Left ventricle myocardium inferior (tissue), 1 donor: ENCODE measurements around the gene BNC2. TPM values are rescaled to one million over a fixed set of nuclear protein-coding genes. Genes with fewer than 3 reads are reported as not detected.

Source experiments
- DNase-seq: peaks from one replicate; pipeline ENCODE4 v3.0.0-alpha.2; 2020
- H3K27ac ChIP-seq: fragments of 200-600 bp; replicated peaks from 2 replicates; pipeline ENCODE4 v1.8.0; 2021
- H3K27me3 ChIP-seq: fragments of 200-600 bp; 2 replicates; pipeline ENCODE4 v1.8.0; 2021; ENCODE audit warnings: low read depth
- H3K36me3 ChIP-seq: fragments of 200-600 bp; 2 replicates; pipeline ENCODE4 v1.8.0; 2021
- H3K4me1 ChIP-seq: fragments of 200-600 bp; 2 replicates; pipeline ENCODE4 v1.8.0; 2021
- H3K4me3 ChIP-seq: fragments of 200-600 bp; 2 replicates; pipeline ENCODE4 v1.8.0; 2021; ENCODE audit warnings: mild to moderate bottlenecking, moderate library complexity
- H3K9me3 ChIP-seq: fragments of 200-600 bp; replicated peaks from 2 replicates; pipeline ENCODE4 v1.8.0; 2021
- intact Hi-C: fragments of 100-400 bp; cut with micrococcal nuclease; formaldehyde crosslinking; loops from one replicate; pipeline ENCODE4 v1.11.0; 2022
- total RNA-seq: library from RNA; stranded (reverse); fragmentation: NEBNext Ultra II Directional; extraction: Animal tissue kit (Norgen Biotek cat#: 25700); gene quantifications from one replicate; pipeline ENCODE4 v1.2.1, GENCODE V29; 2021
- TF ChIP-seq, protein P1 (sequence below): fragments of 200-600 bp; IDR thresholded peaks from 2 replicates; pipeline ENCODE4 v1.8.0; 2021; ENCODE audit warnings: antibody characterized with exemption, mild to moderate bottlenecking, borderline replicate concordance
- donor health status: DM: no; HTN: yes; CAD: no; lungs with severe emphysema.

The BNC2 gene
- total RNA-seq, 1 donor from 2014 or later, result 3.5 TPM

DNA sequence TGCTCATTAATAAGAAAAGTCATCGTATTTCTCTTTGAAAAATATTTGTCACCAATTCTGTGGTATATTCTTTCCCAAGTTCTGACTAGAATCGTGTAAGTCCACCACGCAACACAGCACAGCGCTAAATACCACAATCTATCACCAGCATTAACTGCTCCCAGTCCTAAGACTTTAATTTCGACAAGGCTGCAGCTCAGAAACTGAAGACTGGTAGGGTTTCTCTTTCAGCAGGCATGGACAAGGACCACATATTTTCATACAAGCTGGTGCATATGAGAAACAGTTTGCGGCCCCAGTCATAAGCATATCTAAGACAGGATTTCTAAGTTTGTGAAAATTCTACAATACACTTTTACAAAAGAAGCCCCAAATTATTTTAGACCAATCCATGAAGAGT is 24.1 kb downstream of the BNC2 start:
- no peak overlapping the region for H3K27ac ChIP-seq
- intact Hi-C loops, result no loop called here
- TF ChIP-seq, protein P1, sequence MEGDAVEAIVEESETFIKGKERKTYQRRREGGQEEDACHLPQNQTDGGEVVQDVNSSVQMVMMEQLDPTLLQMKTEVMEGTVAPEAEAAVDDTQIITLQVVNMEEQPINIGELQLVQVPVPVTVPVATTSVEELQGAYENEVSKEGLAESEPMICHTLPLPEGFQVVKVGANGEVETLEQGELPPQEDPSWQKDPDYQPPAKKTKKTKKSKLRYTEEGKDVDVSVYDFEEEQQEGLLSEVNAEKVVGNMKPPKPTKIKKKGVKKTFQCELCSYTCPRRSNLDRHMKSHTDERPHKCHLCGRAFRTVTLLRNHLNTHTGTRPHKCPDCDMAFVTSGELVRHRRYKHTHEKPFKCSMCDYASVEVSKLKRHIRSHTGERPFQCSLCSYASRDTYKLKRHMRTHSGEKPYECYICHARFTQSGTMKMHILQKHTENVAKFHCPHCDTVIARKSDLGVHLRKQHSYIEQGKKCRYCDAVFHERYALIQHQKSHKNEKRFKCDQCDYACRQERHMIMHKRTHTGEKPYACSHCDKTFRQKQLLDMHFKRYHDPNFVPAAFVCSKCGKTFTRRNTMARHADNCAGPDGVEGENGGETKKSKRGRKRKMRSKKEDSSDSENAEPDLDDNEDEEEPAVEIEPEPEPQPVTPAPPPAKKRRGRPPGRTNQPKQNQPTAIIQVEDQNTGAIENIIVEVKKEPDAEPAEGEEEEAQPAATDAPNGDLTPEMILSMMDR, result no peak

DNA sequence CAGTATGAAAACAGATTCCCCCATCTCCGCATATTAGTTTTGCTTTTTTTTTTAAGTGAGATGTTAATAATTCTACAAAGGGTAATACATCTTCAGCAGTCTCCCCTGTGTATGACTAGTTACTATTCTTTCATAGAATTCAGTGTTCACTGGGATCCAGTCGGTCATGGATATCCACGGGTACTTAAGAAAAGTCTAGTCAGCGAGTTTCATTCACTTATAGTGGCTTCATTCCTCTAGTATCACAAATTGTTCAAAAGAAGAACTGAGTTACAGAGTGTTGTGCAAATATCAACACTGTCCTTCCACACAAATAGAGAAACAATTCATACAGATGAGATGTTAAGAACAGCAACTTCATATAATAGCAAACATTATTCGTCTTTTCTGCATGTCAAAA is 35.7 kb downstream of the BNC2 start:
- H3K4me3 ChIP-seq, result no peak overlapping the region
- no peaks in the 10 kb centered on the region for H3K36me3 ChIP-seq
- H3K4me1 ChIP-seq, result no peaks in the 10 kb centered on the region
- no peak overlapping the region for H3K27ac ChIP-seq
- TF ChIP-seq, protein P1, result no peak
- no peaks in the 10 kb centered on the region for H3K9me3 ChIP-seq
- intact Hi-C loops, result no loop called here
- H3K27me3 ChIP-seq, result peaks cover 6% of the 10 kb centered on the region
- DNase-seq, result no peak

More for the DNA sequence above, 24.1 kb downstream of the BNC2 start:
- no peak for DNase-seq
- Histone ChIP-seq H3K36me3 (no peaks in the 10 kb centered on the region), H3K27me3 (no peaks in the 10 kb centered on the region), H3K9me3 (no peaks in the 10 kb centered on the region), H3K4me1 (no peaks in the 10 kb centered on the region), H3K4me3 (no peak overlapping the region)

- no peak overlapping the region for H3K27ac ChIP-seq
Measured at GRCh38 chr9:16833296-16833835, 37.1 kb downstream of the BNC2 start.

DNA sequence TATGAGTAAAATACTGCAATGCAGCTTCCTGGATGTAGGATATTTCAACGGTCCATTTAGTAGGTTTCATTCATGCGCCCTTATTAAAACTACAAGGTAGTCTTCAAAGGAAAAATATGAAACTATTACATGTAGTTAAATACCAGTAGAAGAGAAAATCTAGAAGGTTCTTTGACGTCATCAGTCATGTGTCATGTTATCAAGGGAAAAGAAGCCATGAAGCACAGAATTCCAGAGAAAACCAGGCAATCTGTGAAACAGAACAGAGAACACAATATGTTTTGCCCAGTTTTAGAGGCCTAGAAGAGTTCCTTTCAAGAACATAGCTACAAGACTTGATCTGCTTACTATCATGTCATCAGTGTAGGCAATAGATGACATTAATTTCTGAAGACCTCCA is 38.4 kb downstream of the BNC2 start:
- no peak for DNase-seq
- TF ChIP-seq, protein P1, result no peak
- Histone ChIP-seq H3K4me3 (no peak overlapping the region), H3K27me3 (peaks cover 28% of the 10 kb centered on the region), H3K36me3 (no peaks in the 10 kb centered on the region), H3K9me3 (no peaks in the 10 kb centered on the region), H3K4me1 (peaks cover 15% of the 10 kb centered on the region), H3K27ac (no peak overlapping the region)
- intact Hi-C loops, result no loop called here

More at GRCh38 chr9:16833296-16833835, 37.1 kb downstream of the BNC2 start:
- H3K27me3 ChIP-seq, result peaks cover 17% of the 10 kb centered on the region
- no peak overlapping the region for H3K4me3 ChIP-seq
- H3K4me1 ChIP-seq, result peaks cover 9% of the 10 kb centered on the region
- H3K9me3 ChIP-seq, result no peaks in the 10 kb centered on the region
- DNase-seq, result no peak
- intact Hi-C loops, result no loop called here
- TF ChIP-seq, protein P1, result no peak
- H3K36me3 ChIP-seq, result no peaks in the 10 kb centered on the region

DNA sequence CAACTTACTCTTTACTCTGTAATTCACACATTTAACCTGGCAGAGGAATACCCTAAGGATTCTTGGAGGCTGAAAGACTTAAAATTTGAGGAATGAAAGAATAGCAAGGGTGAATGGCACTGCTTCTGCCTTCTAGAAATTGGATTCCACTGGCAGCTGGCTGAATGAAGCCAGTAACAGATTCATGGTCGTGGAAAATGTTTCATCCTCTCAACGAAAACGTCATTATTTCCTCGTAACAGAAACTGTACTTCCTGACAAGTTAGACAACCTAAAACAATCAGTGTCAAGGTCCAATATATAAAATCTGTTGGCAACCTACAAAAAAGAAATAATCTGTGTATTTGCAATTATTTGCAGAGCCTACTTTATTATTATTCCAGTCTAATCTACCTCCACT is 39.7 kb downstream of the BNC2 start:
- DNase-seq, result no peak
- Histone ChIP-seq H3K4me1 (peaks cover 15% of the 10 kb centered on the region), H3K27me3 (peaks cover 41% of the 10 kb centered on the region), H3K27ac (peak overlapping the region; percentile 34), H3K4me3 (no peak overlapping the region), H3K9me3 (no peaks in the 10 kb centered on the region), H3K36me3 (no peaks in the 10 kb centered on the region)
- intact Hi-C loops, result no loop called here
- TF ChIP-seq, protein P1, result no peak
